Mucosa of descending colon (tissue), 3 donors: ENCODE data around the gene TRPC4. TPM values are rescaled to one million over a fixed set of nuclear protein-coding genes. Genes with fewer than 3 reads are reported as not detected.

Experiments
- ATAC-seq: fragments of 200-7000 bp; cut with Tn5 transposase; one replicate; pipeline ENCODE4 v1.9.1; 2020; ENCODE audit warnings: mild to moderate bottlenecking, moderate library complexity
- DNase-seq, 3 donors: peaks; one replicate each; pipeline ENCODE4 v3.0.0-alpha.2; 2020
- H3K36me3 ChIP-seq: fragments of 200-600 bp; one replicate; pipeline ENCODE4 v1.8.0; 2021; ENCODE audit warnings: low read depth, mild to moderate bottlenecking
- H3K4me1 ChIP-seq: fragments of 200-600 bp; one replicate; pipeline ENCODE4 v1.8.0; 2021; ENCODE audit warnings: low read depth, mild to moderate bottlenecking
- H3K4me3 ChIP-seq: fragments of 200-600 bp; one replicate; pipeline ENCODE4 v1.8.0; 2021; ENCODE audit warnings: mild to moderate bottlenecking
- H3K9me3 ChIP-seq: fragments of 200-600 bp; one replicate; pipeline ENCODE4 v1.8.0; 2021; ENCODE audit warnings: mild to moderate bottlenecking
- intact Hi-C, 2 donors: fragments of 100-400 bp; cut with DNase I in 1 of 2; cut with micrococcal nuclease in 1 of 2; formaldehyde crosslinking; loops; one replicate each; pipeline versions ENCODE4 v1.11.0 to v1.11.1; 2022; cut with DNase I, micrococcal nuclease
- total RNA-seq, 3 donors: library from RNA; stranded (reverse); fragmentation: NEBNext Ultra II Directional in 2 of 3; extraction: Animal tissue kit (Norgen Biotek cat#: 25700) in 2 of 3; gene quantifications; one replicate each; pipeline versions ENCODE4 v1.2.1 to v1.2.4, GENCODE V29; 2021 to 2023
- TF ChIP-seq, protein P1 (sequence below): fragments of 200-600 bp; IDR thresholded peaks from one replicate; pipeline ENCODE4 v1.8.0; 2022; ENCODE audit warnings: antibody characterized with exemption, mild to moderate bottlenecking
- donor health status: DM: no; HTN: no; CAD: no; lungs with moderate emphysema.
- donor health status: DM: no; HTN: no; CAD: no.
- donor health status: DM: no; HTN: yes; CAD: no.

The TRPC4 gene
- total RNA-seq, 3 donors from 2014 or later, result 0.23 to 5.1 (median 0.39) TPM

GRCh38 chr13:37657956-37658355 is 211.6 kb downstream of the TRPC4 start:
- H3K9me3 ChIP-seq, result no peaks in the 10 kb centered on the region
- H3K36me3 ChIP-seq, result no peaks in the 10 kb centered on the region
- ATAC-seq (no peak), DNase-seq (no peak)
- no peak overlapping the region for H3K4me3 ChIP-seq
- TF ChIP-seq, protein P1, sequence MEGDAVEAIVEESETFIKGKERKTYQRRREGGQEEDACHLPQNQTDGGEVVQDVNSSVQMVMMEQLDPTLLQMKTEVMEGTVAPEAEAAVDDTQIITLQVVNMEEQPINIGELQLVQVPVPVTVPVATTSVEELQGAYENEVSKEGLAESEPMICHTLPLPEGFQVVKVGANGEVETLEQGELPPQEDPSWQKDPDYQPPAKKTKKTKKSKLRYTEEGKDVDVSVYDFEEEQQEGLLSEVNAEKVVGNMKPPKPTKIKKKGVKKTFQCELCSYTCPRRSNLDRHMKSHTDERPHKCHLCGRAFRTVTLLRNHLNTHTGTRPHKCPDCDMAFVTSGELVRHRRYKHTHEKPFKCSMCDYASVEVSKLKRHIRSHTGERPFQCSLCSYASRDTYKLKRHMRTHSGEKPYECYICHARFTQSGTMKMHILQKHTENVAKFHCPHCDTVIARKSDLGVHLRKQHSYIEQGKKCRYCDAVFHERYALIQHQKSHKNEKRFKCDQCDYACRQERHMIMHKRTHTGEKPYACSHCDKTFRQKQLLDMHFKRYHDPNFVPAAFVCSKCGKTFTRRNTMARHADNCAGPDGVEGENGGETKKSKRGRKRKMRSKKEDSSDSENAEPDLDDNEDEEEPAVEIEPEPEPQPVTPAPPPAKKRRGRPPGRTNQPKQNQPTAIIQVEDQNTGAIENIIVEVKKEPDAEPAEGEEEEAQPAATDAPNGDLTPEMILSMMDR, result no peak
- intact Hi-C loops, result no loop called here
- no peaks in the 10 kb centered on the region for H3K4me1 ChIP-seq

DNA sequence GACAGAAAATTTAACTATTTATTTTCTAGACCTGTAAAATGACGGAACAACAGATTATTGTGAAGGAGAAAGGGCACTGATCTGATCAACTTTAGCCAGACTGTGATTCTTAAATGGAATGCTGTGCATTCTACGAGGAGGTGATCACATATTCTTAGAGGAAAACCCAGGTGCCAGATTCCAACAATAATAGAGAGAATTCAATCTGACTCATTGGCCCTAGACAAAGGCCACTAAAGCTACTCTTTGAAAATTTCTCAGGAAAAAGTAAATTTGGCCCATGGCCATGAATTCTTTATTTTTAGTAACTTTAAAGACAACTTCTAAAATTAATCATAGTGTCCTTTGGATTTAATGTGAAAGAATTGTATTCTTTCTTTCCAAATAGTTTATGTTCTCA is 212.4 kb downstream of the TRPC4 start:
- TF ChIP-seq, protein P1, result no peak
- no peak for DNase-seq
- H3K4me3 ChIP-seq, result no peak overlapping the region
- intact Hi-C loops, result no loop called here
- H3K4me1 ChIP-seq, result no peaks in the 10 kb centered on the region
- H3K36me3 ChIP-seq, result no peaks in the 10 kb centered on the region
- no peaks in the 10 kb centered on the region for H3K9me3 ChIP-seq
- ATAC-seq, result no peak

DNA sequence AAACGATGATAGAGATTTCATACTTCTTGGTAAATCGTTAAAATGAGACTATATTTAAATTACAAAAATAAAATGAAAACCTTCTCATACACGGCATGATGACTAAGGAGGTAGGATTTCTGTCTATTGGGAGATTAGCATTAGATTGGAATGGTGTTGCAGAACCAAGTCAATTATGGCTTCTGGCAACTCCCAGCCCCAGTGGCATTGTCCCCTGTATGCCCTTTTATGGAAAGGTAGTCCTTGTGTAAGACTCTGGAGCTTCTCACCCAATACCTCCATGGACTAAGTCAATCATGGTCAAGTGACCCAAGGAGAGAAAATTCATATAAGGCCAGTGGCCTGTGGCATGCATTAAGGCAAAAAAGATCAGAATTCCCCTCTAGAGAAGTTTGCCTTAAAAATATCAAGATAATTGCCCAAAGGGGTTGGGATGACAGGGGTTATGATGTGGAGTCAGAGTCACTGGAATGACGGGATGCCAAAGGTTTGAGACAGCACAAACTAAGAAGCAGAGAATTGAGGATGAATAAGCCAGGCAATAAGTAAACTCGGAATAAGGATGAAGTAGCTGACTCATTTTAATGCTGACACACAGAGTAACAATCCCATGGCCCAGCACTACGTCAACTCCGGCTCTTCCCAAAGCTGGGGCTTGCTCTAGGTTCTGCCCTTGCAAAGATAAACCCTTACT is 213.2 kb downstream of the TRPC4 start:
- H3K9me3 ChIP-seq, result no peaks in the 10 kb centered on the region
- intact Hi-C loops, result no loop called here
- H3K4me3 ChIP-seq, result no peak overlapping the region
- DNase-seq, result no peak
- TF ChIP-seq, protein P1, result no peak
- no peaks in the 10 kb centered on the region for H3K36me3 ChIP-seq
- no peaks in the 10 kb centered on the region for H3K4me1 ChIP-seq
- ATAC-seq, result no peak

DNA sequence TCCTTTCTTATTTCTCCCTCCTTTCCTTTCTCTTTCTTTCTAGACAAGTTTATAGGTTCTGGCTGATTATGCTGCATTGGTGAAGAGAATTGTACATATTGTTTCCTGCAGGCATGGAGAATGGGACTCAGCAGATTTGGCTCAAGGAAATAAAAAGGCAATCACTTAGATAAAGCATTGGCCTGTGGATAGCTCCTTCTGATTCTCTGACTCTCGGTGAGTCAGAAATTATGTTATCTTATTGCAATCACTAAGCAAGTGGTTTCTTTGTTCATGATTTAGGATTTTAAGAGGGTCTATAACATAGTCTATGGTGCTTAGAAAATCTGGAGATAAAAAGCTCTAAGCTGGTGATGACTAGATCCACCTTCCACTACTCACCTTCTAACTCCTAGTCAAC is 217.0 kb downstream of the TRPC4 start:
- intact Hi-C loops, result no loop called here
- ATAC-seq (no peak), DNase-seq (no peak)

GRCh38 chr13:37651891-37652290 is 217.7 kb downstream of the TRPC4 start:
- Histone ChIP-seq H3K9me3 (no peaks in the 10 kb centered on the region), H3K36me3 (no peaks in the 10 kb centered on the region), H3K4me1 (no peaks in the 10 kb centered on the region), H3K4me3 (no peak overlapping the region)
- no peak for DNase-seq
- TF ChIP-seq, protein P1, result no peak
- no peak for ATAC-seq
- intact Hi-C loops, result no loop called here

More for the DNA sequence above, 217.0 kb downstream of the TRPC4 start:
- Histone ChIP-seq H3K9me3 (no peaks in the 10 kb centered on the region), H3K36me3 (no peaks in the 10 kb centered on the region), H3K4me3 (no peak overlapping the region), H3K4me1 (no peaks in the 10 kb centered on the region)
- TF ChIP-seq, protein P1, result no peak
